ENCODE results near the gene S100A11.

GRCh38 chr1:151998611-151999362, 38.0 kb downstream of the S100A11 start:
- no peak for TF ChIP-seq CTCF (conservative IDR thresholded peaks at IDR 0.05; ENCODE audit: low read depth, low read length)
- TF ChIP-seq EZH2phosphoT487 (IDR thresholded peaks at IDR 0.05; ENCODE audit: borderline replicate concordance, low read length) = no peak
